ENCODE measurements around the gene RNF144A. TPM values are rescaled to one million over a fixed set of nuclear protein-coding genes. Genes with fewer than 3 reads are reported as not detected.

The RNF144A gene
- total RNA-seq, 6 experiments from 2014 or later: 1.2 to 3.2 (median 2.0) TPM

DNA sequence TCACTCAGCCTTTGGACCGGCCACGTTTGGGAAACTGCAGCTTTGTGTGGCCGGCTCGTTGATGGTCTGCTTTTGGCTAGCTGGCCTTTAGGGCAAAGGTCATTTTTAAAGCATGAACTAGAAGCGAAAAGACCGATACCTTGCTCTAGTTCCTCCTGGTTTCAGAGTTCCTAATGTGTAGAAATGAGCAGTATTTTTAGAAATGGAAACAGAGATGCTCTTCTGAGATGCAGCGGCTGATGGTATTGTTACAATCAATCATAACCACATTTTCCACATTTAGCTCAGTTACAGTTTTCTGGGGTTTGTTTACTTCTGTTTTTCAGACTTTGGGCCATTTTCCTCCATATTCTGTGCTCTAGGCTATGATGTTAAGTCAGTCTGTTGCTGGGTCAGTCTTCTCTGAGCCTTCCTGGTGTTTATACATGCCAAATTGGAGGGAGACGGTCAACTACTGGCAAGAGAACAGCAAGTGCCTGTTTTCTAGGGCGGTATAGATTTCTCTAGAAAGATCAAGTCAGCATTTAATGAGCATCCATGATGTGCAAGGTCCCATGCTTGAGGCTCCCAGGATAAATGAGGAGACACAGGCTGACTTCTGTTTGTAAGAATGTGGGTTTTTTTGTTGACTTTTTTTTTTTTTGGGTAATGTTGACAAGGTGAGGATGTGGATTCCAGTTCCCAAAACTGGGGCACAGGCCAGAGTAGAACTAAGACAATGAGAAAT is 28.0 kb downstream of the RNF144A start:
- Histone ChIP-seq H3K27me3 (no peaks in the 10 kb centered on the region), H3K9me3 (no peaks in the 10 kb centered on the region), H3K4me3 (no peak overlapping the region), H3K27ac (no peak overlapping the region), H3K36me3 (no peaks in the 10 kb centered on the region), H3K4me1 (no peaks in the 10 kb centered on the region)
- TF ChIP-seq, protein P1, sequence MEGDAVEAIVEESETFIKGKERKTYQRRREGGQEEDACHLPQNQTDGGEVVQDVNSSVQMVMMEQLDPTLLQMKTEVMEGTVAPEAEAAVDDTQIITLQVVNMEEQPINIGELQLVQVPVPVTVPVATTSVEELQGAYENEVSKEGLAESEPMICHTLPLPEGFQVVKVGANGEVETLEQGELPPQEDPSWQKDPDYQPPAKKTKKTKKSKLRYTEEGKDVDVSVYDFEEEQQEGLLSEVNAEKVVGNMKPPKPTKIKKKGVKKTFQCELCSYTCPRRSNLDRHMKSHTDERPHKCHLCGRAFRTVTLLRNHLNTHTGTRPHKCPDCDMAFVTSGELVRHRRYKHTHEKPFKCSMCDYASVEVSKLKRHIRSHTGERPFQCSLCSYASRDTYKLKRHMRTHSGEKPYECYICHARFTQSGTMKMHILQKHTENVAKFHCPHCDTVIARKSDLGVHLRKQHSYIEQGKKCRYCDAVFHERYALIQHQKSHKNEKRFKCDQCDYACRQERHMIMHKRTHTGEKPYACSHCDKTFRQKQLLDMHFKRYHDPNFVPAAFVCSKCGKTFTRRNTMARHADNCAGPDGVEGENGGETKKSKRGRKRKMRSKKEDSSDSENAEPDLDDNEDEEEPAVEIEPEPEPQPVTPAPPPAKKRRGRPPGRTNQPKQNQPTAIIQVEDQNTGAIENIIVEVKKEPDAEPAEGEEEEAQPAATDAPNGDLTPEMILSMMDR (IDR thresholded peaks at IDR 0.05): no peak
- TF ChIP-seq POLR2A (IDR thresholded peaks at IDR 0.05): no peak
- peak; percentile 34 to 81 (median 74) for ATAC-seq
- DNase-seq: no peak
- intact Hi-C loops (cut with DNase I): no loop called here
- 57% methylated on average over 9 of the region's 9 CpGs for WGBS (ENCODE audit: insufficient coverage, low coverage, low lambda C conversion rate, missing lambda C conversion rate)

DNA sequence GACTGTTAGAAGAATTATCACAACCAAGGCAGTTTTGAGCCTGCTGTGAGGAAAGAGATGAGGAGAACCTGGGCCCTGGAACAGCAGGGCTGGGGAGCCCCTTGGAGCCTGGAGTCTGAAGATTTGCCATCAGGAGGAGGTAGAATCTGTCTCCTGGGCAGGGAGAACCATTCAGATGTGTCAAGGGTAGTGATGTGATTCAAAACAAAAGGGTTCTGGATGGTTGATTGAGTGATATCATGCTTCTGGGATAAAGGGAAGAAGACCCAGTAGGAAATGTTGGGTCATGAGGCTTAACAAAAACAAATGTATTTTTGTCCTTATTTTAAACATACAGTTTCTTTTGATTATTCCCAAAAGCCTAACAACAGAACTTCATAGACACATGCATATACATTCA is 28.6 kb downstream of the RNF144A start:
- no peak overlapping the region for H3K27ac ChIP-seq
- DNase-seq: no peak
- H3K4me3 ChIP-seq: no peak overlapping the region
- H3K27me3 ChIP-seq: no peaks in the 10 kb centered on the region
- no peak for TF ChIP-seq POLR2A (IDR thresholded peaks at IDR 0.05)
- TF ChIP-seq, protein P1 (IDR thresholded peaks at IDR 0.05): no peak
- no peak for ATAC-seq
- H3K36me3 ChIP-seq: no peaks in the 10 kb centered on the region
- intact Hi-C loops (cut with DNase I): no loop called here
- no peaks in the 10 kb centered on the region for H3K4me1 ChIP-seq
- H3K9me3 ChIP-seq: no peaks in the 10 kb centered on the region

DNA sequence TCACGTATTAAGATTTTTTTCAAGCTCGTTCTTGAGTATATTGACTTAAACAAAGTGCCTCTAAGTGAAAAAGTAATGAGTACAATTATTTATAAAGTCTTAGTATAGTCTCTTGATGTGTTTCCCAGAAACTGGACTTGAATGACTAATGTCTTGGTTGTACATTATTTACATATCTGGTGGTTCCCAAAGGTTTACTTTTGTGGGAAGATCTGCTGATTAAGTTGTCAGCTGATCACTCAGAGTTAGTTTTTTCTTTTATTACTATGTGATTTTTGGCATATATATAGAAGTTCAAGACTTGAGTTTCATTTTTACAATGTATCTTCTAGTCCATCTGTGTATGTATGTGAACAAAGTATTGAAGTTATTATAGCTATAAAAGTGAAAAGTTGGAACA is 29.5 kb downstream of the RNF144A start:
- no peaks in the 10 kb centered on the region for H3K27me3 ChIP-seq
- no peaks in the 10 kb centered on the region for H3K4me1 ChIP-seq
- WGBS (ENCODE audit: insufficient coverage, low coverage, low lambda C conversion rate, missing lambda C conversion rate): 85% methylated on average over 2 of the region's 2 CpGs
- H3K9me3 ChIP-seq: no peaks in the 10 kb centered on the region
- no peak for ATAC-seq
- TF ChIP-seq, protein P1 (IDR thresholded peaks at IDR 0.05): no peak
- no peak for TF ChIP-seq POLR2A (IDR thresholded peaks at IDR 0.05)
- intact Hi-C loops (cut with DNase I): no loop called here
- no peak for DNase-seq
- no peak overlapping the region for H3K4me3 ChIP-seq
- no peaks in the 10 kb centered on the region for H3K36me3 ChIP-seq
- H3K27ac ChIP-seq: no peak overlapping the region

DNA sequence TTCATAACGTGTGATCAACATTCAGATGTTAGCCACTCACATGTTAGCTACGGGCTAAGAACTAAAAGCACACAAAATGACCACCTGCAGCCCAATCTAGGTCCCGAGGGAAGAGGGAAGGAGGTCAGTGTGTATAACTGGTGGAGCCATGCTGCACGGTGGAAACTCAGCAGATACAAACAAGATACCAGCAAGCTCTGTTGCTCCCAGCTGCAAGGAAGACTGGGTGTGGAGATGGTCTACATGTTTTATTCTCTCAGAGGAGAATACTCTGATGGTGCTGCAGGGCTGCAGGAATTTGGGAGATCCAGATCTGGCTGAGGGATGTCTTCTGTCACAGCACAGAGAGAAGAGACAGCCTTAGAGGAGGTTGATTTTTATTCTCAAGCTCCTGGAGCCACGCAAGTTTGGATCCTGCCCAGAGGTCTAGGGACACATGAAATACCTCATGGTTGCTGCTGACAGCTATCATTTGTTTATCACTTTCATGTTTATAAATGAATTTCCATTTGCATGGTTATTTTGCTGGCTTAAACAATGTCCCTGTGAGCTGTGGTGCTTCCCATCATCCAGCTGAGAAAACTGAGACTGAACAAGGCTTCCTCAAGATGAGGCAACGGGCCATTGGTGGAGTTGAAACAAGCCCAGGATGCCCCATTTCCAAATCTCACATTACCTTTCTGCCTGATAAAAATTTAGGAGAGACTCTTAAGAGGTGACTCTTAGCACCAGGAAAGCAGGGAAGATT is 30.9 kb downstream of the RNF144A start:
- Histone ChIP-seq H3K27me3 (no peaks in the 10 kb centered on the region), H3K36me3 (no peaks in the 10 kb centered on the region), H3K27ac (no peak overlapping the region), H3K4me1 (no peaks in the 10 kb centered on the region), H3K9me3 (no peaks in the 10 kb centered on the region), H3K4me3 (no peak overlapping the region)
- ATAC-seq: no peak
- TF ChIP-seq, protein P1 (IDR thresholded peaks at IDR 0.05): no peak
- no peak for TF ChIP-seq POLR2A (IDR thresholded peaks at IDR 0.05)
- 86% methylated on average over 6 of the region's 6 CpGs for WGBS (ENCODE audit: insufficient coverage, low coverage, low lambda C conversion rate, missing lambda C conversion rate)
- DNase-seq: no peak
- intact Hi-C loops (cut with DNase I): no loop called here

All from right lobe of liver (tissue), 6 donors.